ENCODE results near the gene GPER1.

Gene GPER1

GRCh38 chr7:1093916-1094508, 6.1 kb downstream of the GPER1 start:
- no peak overlapping the region for H3K4me3 ChIP-seq (ENCODE audit: control insufficient read depth, low read depth, low read length)
- no peak for DNase-seq (ENCODE audit: low read depth)
- no peak for TF ChIP-seq CTCF (IDR thresholded peaks at IDR 0.05; ENCODE audit: control insufficient read depth, insufficient read depth, low read depth, low read length, missing control alignments)

GRCh38 chr7:1094870-1095269, 7.0 kb downstream of the GPER1 start:
- H3K4me3 ChIP-seq (ENCODE audit: control insufficient read depth, low read depth, low read length): no peak overlapping the region
- DNase-seq (ENCODE audit: low read depth): no peak
- TF ChIP-seq CTCF (IDR thresholded peaks at IDR 0.05; ENCODE audit: control insufficient read depth, insufficient read depth, low read depth, low read length, missing control alignments): no peak

GRCh38 chr7:1095621-1096155, 7.8 kb downstream of the GPER1 start:
- no peak for TF ChIP-seq CTCF (IDR thresholded peaks at IDR 0.05; ENCODE audit: control insufficient read depth, insufficient read depth, low read depth, low read length, missing control alignments)
- H3K4me3 ChIP-seq (ENCODE audit: control insufficient read depth, low read depth, low read length): no peak overlapping the region

GRCh38 chr7:1096156-1097119, 8.5 kb downstream of the GPER1 start:
- H3K4me3 ChIP-seq (ENCODE audit: control insufficient read depth, low read depth, low read length): no peak overlapping the region
- TF ChIP-seq CTCF (IDR thresholded peaks at IDR 0.05; ENCODE audit: control insufficient read depth, insufficient read depth, low read depth, low read length, missing control alignments): no peak
- no peak for DNase-seq (ENCODE audit: low read depth)

More at GRCh38 chr7:1095621-1096155, 7.8 kb downstream of the GPER1 start:
- DNase-seq (ENCODE audit: low read depth): no peak

- DNase-seq (ENCODE audit: low read depth): no peak
- H3K4me3 ChIP-seq (ENCODE audit: control insufficient read depth, low read depth, low read length): no peak overlapping the region
- TF ChIP-seq CTCF (IDR thresholded peaks at IDR 0.05; ENCODE audit: control insufficient read depth, insufficient read depth, low read depth, low read length, missing control alignments): no peak
These were observed 9.2 kb downstream of the GPER1 start for GRCh38 chr7:1097120-1097504.

GRCh38 chr7:1098243-1099153, 10.6 kb downstream of the GPER1 start:
- H3K4me3 ChIP-seq (ENCODE audit: control insufficient read depth, low read depth, low read length): no peak overlapping the region
- no peak for DNase-seq (ENCODE audit: low read depth)
- no peak for TF ChIP-seq CTCF (IDR thresholded peaks at IDR 0.05; ENCODE audit: control insufficient read depth, insufficient read depth, low read depth, low read length, missing control alignments)

Data from AG09309 (cell line).